SH-SY5Y (cell line): ENCODE measurements around the gene FHDC1.

Experiments used
- GATA2 ChIP-seq: IDR thresholded peaks from 2 replicates; pipeline ENCODE4 v1.6.1; 2011; ENCODE audit warnings: mild to moderate bottlenecking, low read depth, low read length
- GATA3 ChIP-seq: IDR thresholded peaks from 2 replicates; pipeline ENCODE4 v1.6.1; 2011; ENCODE audit warnings: low read depth, mild to moderate bottlenecking, low read length, moderate library complexity

- no peak for TF ChIP-seq GATA3
- no peak for TF ChIP-seq GATA2
Measured at GRCh38 chr4:152999346-153000075, 63.4 kb downstream of the FHDC1 start.
